Measurements from ENCODE around the gene SMIM22.

DNA sequence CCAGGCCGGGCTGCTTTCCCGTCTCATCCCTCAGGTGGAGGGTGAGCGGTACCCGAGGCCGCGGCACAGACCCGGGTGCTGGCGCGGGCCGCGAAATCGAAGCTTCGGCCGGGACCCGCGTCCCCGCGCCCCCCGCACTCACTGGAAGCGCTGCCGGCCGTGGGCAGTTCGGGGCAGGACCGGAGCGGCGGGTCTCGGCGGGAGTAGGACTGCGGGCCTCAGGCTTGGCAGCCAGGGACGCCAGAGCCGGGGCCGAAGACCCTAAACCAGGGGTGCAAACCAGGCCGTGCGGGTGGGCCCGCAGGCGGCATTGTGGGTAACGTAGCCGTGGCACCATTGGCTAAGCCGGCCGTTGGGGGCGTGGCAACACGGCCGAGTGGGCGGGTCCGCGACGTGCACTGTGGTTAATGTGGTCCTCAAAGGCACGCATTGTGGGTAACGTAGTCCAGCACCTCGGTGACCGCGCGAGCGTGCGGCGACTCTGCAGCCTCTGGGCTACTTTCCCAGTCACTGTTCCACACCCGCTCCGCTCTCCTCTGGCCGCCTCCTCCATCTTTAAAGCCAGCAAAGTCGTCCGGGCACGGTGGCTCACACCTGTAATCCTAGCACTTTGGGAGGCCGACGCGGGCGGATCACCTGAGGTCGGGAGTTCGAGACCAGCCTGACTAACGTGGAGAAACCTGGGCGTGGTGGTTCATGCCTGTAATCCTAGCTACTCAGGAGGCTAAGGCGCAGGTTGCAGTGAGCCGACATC is 28.1 kb upstream of the SMIM22 start, which contains the start of gene ZNF500:
- TF ChIP-seq, protein P1, sequence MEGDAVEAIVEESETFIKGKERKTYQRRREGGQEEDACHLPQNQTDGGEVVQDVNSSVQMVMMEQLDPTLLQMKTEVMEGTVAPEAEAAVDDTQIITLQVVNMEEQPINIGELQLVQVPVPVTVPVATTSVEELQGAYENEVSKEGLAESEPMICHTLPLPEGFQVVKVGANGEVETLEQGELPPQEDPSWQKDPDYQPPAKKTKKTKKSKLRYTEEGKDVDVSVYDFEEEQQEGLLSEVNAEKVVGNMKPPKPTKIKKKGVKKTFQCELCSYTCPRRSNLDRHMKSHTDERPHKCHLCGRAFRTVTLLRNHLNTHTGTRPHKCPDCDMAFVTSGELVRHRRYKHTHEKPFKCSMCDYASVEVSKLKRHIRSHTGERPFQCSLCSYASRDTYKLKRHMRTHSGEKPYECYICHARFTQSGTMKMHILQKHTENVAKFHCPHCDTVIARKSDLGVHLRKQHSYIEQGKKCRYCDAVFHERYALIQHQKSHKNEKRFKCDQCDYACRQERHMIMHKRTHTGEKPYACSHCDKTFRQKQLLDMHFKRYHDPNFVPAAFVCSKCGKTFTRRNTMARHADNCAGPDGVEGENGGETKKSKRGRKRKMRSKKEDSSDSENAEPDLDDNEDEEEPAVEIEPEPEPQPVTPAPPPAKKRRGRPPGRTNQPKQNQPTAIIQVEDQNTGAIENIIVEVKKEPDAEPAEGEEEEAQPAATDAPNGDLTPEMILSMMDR (IDR thresholded peaks at IDR 0.05): peak in 2 of 4 experiments; percentile 9 to 11
- peak; percentile 58 to 66 for TF ChIP-seq POLR2A (IDR thresholded peaks at IDR 0.05)
